GM12878 (cell line): Measurements from ENCODE around the gene KRTAP10-7. TPM values are rescaled to one million over a fixed set of nuclear protein-coding genes. Genes with fewer than 3 reads are reported as not detected.

Experiments
- ATAC-seq: fragments of 200-7000 bp; cut with Tn5 transposase; 3 replicates; pipeline ENCODE4 v1.9.1; 2020; ENCODE audit warnings: mild to moderate bottlenecking, moderate library complexity
- BruUV-seq: library from RNA; stranded (reverse); fragments of 400-500 nt; replicated peaks from 2 replicates; lab custom pipeline; 2021; lab: Mats Ljungman, UMichigan
- CTCF ChIA-PET: fragments of 300-600 bp; sonication (Branson Sonifier 250); formaldehyde crosslinking; extraction: SDS; loops from one replicate; lab custom pipeline; 2021; ENCODE audit warnings: inconsistent platforms; lab: Yijun Ruan, JAX
- POLR2A ChIA-PET: fragments of 350-600 bp; formaldehyde crosslinking; extraction: SDS; loops from one replicate; lab custom pipeline; 2021; ENCODE audit warnings: inconsistent platforms; lab: Charles Lee
- RAD21 ChIA-PET: fragments of 300-600 bp; sonication (Branson Sonifier 250); formaldehyde crosslinking; loops from one replicate; lab custom pipeline; 2023; ENCODE audit warnings: antibody characterized with exemption; ENCODE audit not compliant: unreplicated experiment; lab: Charles Lee
- SMC1A ChIA-PET: fragments of 300-600 bp; sonication (Branson Sonifier 250); formaldehyde crosslinking; loops from one replicate; lab custom pipeline; 2023; ENCODE audit not compliant: unreplicated experiment, uncharacterized antibody; lab: Charles Lee
- DNase-seq: peaks from one replicate; pipeline ENCODE4 v3.0.0-alpha.2; 2011; ENCODE audit warnings: low read depth, low spot score
- FAIRE-seq: peaks from 3 replicates; lab custom pipeline; 2011; peaks lifted over from hg19 to GRCh38; lab: Jason Lieb, UNC
- H2AFZ ChIP-seq: 2 replicates; pipeline ENCODE4 v1.6.0; 2011; ENCODE audit warnings: low read depth, low read length, control low read depth; ENCODE audit not compliant: control insufficient read depth
- H3K27ac ChIP-seq: 2 replicates; pipeline ENCODE4 v1.5.1; 2011; ENCODE audit warnings: control low read depth; ENCODE audit not compliant: control insufficient read depth, insufficient read depth
- H3K27me3 ChIP-seq, 2 experiments: replicated peaks in 1 of 2; 2 replicates each; pipeline versions ENCODE4 v1.6.0 to v1.6.1; 2011; ENCODE audit warnings: low read length in 1 of 2; ENCODE audit not compliant: control insufficient read depth in 2 of 2, insufficient read depth in 2 of 2
- H3K36me3 ChIP-seq, 2 experiments: 2 replicates each; pipeline ENCODE4 v1.5.1; 2011; ENCODE audit warnings: low read length in 1 of 2; ENCODE audit not compliant: control insufficient read depth in 2 of 2, insufficient read depth in 2 of 2
- H3K4me1 ChIP-seq: 2 replicates; pipeline ENCODE4 v1.6.1; 2011; ENCODE audit warnings: mild to moderate bottlenecking, low read length, moderate library complexity, mixed read lengths; ENCODE audit not compliant: control insufficient read depth, insufficient read depth
- H3K4me2 ChIP-seq: 2 replicates; pipeline ENCODE4 v1.6.0; 2011; ENCODE audit warnings: control low read depth; ENCODE audit not compliant: control insufficient read depth, insufficient read depth
- H3K4me3 ChIP-seq: fragments of 200-600 bp; sonication (generic); 2 replicates; pipeline ENCODE4 v1.5.1; 2016
- H3K79me2 ChIP-seq: 2 replicates; pipeline ENCODE4 v1.6.0; 2011; ENCODE audit warnings: low read length; ENCODE audit not compliant: control insufficient read depth, insufficient read depth
- H3K9ac ChIP-seq: 2 replicates; pipeline ENCODE4 v1.8.0; 2011; ENCODE audit warnings: low read length, control low read depth, mixed read lengths; ENCODE audit not compliant: control insufficient read depth, insufficient read depth
- H3K9me3 ChIP-seq: replicated peaks from 3 replicates; pipeline ENCODE4 v1.5.1; 2011; ENCODE audit warnings: mild to moderate bottlenecking, low read length; ENCODE audit not compliant: control insufficient read depth, insufficient read depth
- H4K20me1 ChIP-seq: 2 replicates; pipeline ENCODE4 v1.6.0; 2011; ENCODE audit not compliant: control insufficient read depth, insufficient read depth
- ASH2L ChIP-seq: fragments of 300-600, 200-600 bp; sonication (generic); IDR thresholded peaks from 2 replicates; pipeline ENCODE4 v1.6.1; 2017; ENCODE audit warnings: low read depth, mild to moderate bottlenecking, borderline replicate concordance
- ATF7 ChIP-seq: fragments of 450-650 bp; IDR thresholded peaks from 2 replicates; pipeline ENCODE4 v1.6.1; 2016; ENCODE audit warnings: low read depth, mild to moderate bottlenecking
- BACH1 ChIP-seq: fragments of 450-650 bp; IDR thresholded peaks from 2 replicates; pipeline ENCODE4 v1.6.1; 2017; ENCODE audit warnings: mild to moderate bottlenecking, borderline replicate concordance
- CREM ChIP-seq: IDR thresholded peaks from 2 replicates; pipeline ENCODE4 v1.6.1; 2014; ENCODE audit warnings: antibody characterized with exemption, low read depth
- E2F4 ChIP-seq: IDR thresholded peaks from 2 replicates; pipeline ENCODE4 v1.6.1; 2012; ENCODE audit warnings: low read depth, low read length, improper control_type of control experiment
- FOXM1 ChIP-seq: IDR thresholded peaks from 2 replicates; pipeline ENCODE4 v1.6.1; 2012; ENCODE audit warnings: low read depth, mild to moderate bottlenecking, inconsistent platforms, low read length, moderate library complexity
- HDAC6 ChIP-seq: fragments of 200-600 bp; sonication (generic); IDR thresholded peaks from one replicate; pipeline ENCODE4 v1.8.0; 2017; ENCODE audit warnings: antibody characterized with exemption; ENCODE audit not compliant: unreplicated experiment
- KAT2A ChIP-seq: conservative IDR thresholded peaks from 2 replicates; pipeline ENCODE4 v1.6.1; 2011; ENCODE audit warnings: low read depth, low read length; ENCODE audit not compliant: control insufficient read depth
- KLF5 ChIP-seq: fragments of 450-650 bp; IDR thresholded peaks from 2 replicates; pipeline ENCODE4 v1.6.1; 2014; ENCODE audit warnings: mild to moderate bottlenecking; ENCODE audit not compliant: partially characterized antibody
- MTA3 ChIP-seq: IDR thresholded peaks from 2 replicates; pipeline ENCODE4 v1.6.1; 2012; ENCODE audit warnings: low read length, inconsistent platforms, borderline replicate concordance
- NFXL1 ChIP-seq: fragments of 450-650 bp; IDR thresholded peaks from 2 replicates; pipeline ENCODE4 v1.6.1; 2017; ENCODE audit warnings: antibody characterized with exemption, mild to moderate bottlenecking, borderline replicate concordance
- PAX5 ChIP-seq: IDR thresholded peaks from 2 replicates; pipeline ENCODE4 v1.6.1; 2011; ENCODE audit warnings: low read depth, low read length, borderline replicate concordance
- POU2F2 ChIP-seq: IDR thresholded peaks from 3 replicates; pipeline ENCODE4 v1.6.1; 2011; ENCODE audit warnings: low read depth, mild to moderate bottlenecking, low read length, borderline replicate concordance
- RUNX3 ChIP-seq: IDR thresholded peaks from 2 replicates; pipeline ENCODE4 v1.6.1; 2012; ENCODE audit warnings: low read length, inconsistent platforms
- SMAD1 ChIP-seq: fragments of 450-650 bp; IDR thresholded peaks from 2 replicates; pipeline ENCODE4 v1.6.1; 2018; ENCODE audit warnings: mild to moderate bottlenecking, low read depth; ENCODE audit not compliant: partially characterized antibody
- SREBF2 ChIP-seq: IDR thresholded peaks from 2 replicates; pipeline ENCODE4 v1.6.1; 2012; ENCODE audit warnings: mild to moderate bottlenecking, low read length
- STAT1 ChIP-seq: fragments of 450-650 bp; conservative IDR thresholded peaks from 2 replicates; pipeline ENCODE4 v1.6.1; 2014; ENCODE audit warnings: antibody characterized with exemption, mild to moderate bottlenecking
- STAT3 ChIP-seq: IDR thresholded peaks from 2 replicates; pipeline ENCODE4 v1.6.1; 2011; ENCODE audit warnings: low read depth, low read length, improper control_type of control experiment
- TBL1XR1 ChIP-seq: IDR thresholded peaks from 2 replicates; pipeline ENCODE4 v1.6.1; 2012; ENCODE audit warnings: low read depth, low read length, improper control_type of control experiment
- whole genome bisulfite sequencing: methylation state at CpG from one replicate; pipeline ENCODE4 v1.1.6; 2016; ENCODE audit warnings: low lambda C conversion rate; ENCODE audit not compliant: insufficient replicate concordance, insufficient coverage; ENCODE audit errors: missing lambda C conversion rate; 5-methylcytosine and 5-hydroxymethylcytosine counted together
- in situ Hi-C: fragments of 300-500 bp; cut with MboI; formaldehyde crosslinking; loops from 9 replicates; pipeline ENCODE4 v1.14.3; 2018; ENCODE audit warnings: mixed read lengths
- intact Hi-C: fragments of 100-400 bp; cut with micrococcal nuclease; formaldehyde crosslinking; loops from one replicate; pipeline ENCODE4 v1.14.2; 2022; ENCODE audit not compliant: unreplicated experiment
- polyA plus RNA-seq, 11 experiments: library from polyadenylated mRNA; depleted of rRNA in 4 of 11; unstranded in 6 of 11; stranded (reverse) in 5 of 11; fragments of >200 nt; fragmentation: Nextera tagmentation in 4 of 11; fragmentation: Illumina TruSeq in 1 of 11; extraction: Ambion mirVana in 4 of 11; extraction: Trizol in 1 of 11; gene quantifications; 1 replicate in 1 of 11; 2 replicates in 10 of 11; pipeline versions ENCODE4 v1.2.1 to v1.2.3, GENCODE V29; 2011 to 2016; ENCODE audit warnings: inconsistent platforms in 2 of 11, missing spikeins in 2 of 11, low read depth in 1 of 11
- total RNA-seq, 4 experiments: library from RNA; depleted of rRNA in 3 of 4; stranded (reverse); fragments of >200 nt in 3 of 4; fragmentation: Illumina TruSeq in 1 of 4; extraction: Trizol in 1 of 4; gene quantifications; 2 replicates each; pipeline versions ENCODE4 v1.2.1 to v1.2.3, GENCODE V29; 2013 to 2021
- TF ChIP-seq, protein P1 (sequence below): IDR thresholded peaks from 2 replicates; pipeline ENCODE4 v1.6.1; 2012; ENCODE audit warnings: mild to moderate bottlenecking, low read depth, low read length

KRTAP10-7 gene
- total and polyA plus RNA-seq, 10 of the 15 experiments (the other 5 are each of a cell fraction or from before 2014, with no cell fraction given) = not detected

DNA sequence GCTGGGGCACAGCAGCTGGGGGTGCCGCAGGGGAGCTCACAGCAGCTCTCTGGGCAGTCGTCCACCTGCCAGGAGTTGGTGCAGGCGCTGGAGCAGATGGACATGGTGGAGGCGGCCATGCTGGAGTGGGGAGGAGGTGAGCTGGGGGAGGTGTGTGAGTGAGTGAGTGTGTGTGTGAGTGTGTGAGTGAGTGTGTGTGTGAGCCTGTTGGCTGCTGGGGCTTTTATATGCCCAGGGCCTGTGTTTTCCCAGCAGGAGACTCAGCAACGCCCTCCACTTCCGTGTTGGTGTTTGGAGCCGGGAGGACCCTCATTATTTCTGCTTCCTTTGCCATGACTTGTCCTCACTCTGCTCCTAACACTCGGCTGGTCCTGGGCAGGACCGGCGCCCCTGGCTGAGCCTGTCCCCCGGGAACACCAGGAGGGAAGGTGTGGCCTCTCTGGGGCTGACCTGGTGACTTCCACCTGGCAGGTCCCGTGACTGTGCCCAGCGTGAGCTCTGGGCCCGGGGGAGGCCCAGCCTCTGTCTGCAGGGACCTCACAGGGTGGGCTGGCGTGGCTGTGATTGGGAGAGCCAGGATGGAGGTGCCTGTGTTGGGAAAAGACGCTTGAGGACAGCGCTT lies 48.9 kb upstream of the KRTAP10-7 start, which contains the start of gene KRTAP10-2:
Gene KRTAP10-2, minus strand, starts transcription at position 166 of the 622 bp plus-strand sequence. Its CDS starts 47 bp downstream, at position 119.
- no peaks in the 10 kb centered on the region for H3K79me2 ChIP-seq
- in situ Hi-C loops (no loop called here), intact Hi-C loops (no loop called here)
- no peaks in the 10 kb centered on the region for H3K27me3 ChIP-seq
- no peaks in the 10 kb centered on the region for H3K36me3 ChIP-seq
- ChIA-PET RAD21 (no interaction called here), POLR2A (no interaction called here), SMC1A (no interaction called here), CTCF (no interaction called here)
- H3K4me1 ChIP-seq = no peaks in the 10 kb centered on the region
- no peaks in the 10 kb centered on the region for H4K20me1 ChIP-seq
- H2AFZ ChIP-seq = no peak within 1 kb of the TSS
- TF ChIP-seq FOXM1 (no peak), STAT1 (no peak), MTA3 (no peak), CREM (no peak), SMAD1 (no peak), E2F4 (no peak), SREBF2 (no peak), RUNX3 (no peak), TBL1XR1 (no peak), KAT2A (no peak), STAT3 (no peak), HDAC6 (no peak), POU2F2 (no peak), NFXL1 (no peak), BACH1 (no peak), PAX5 (no peak), ATF7 (no peak), KLF5 (no peak), ASH2L (no peak)
- TF ChIP-seq, protein P1, sequence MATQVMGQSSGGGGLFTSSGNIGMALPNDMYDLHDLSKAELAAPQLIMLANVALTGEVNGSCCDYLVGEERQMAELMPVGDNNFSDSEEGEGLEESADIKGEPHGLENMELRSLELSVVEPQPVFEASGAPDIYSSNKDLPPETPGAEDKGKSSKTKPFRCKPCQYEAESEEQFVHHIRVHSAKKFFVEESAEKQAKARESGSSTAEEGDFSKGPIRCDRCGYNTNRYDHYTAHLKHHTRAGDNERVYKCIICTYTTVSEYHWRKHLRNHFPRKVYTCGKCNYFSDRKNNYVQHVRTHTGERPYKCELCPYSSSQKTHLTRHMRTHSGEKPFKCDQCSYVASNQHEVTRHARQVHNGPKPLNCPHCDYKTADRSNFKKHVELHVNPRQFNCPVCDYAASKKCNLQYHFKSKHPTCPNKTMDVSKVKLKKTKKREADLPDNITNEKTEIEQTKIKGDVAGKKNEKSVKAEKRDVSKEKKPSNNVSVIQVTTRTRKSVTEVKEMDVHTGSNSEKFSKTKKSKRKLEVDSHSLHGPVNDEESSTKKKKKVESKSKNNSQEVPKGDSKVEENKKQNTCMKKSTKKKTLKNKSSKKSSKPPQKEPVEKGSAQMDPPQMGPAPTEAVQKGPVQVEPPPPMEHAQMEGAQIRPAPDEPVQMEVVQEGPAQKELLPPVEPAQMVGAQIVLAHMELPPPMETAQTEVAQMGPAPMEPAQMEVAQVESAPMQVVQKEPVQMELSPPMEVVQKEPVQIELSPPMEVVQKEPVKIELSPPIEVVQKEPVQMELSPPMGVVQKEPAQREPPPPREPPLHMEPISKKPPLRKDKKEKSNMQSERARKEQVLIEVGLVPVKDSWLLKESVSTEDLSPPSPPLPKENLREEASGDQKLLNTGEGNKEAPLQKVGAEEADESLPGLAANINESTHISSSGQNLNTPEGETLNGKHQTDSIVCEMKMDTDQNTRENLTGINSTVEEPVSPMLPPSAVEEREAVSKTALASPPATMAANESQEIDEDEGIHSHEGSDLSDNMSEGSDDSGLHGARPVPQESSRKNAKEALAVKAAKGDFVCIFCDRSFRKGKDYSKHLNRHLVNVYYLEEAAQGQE = no peak
- WGBS = 22% methylated on average over 16 of the region's 17 CpGs
- FAIRE-seq (no peak), DNase-seq (no peak), ATAC-seq (no peak)
- no peak within 1 kb of the TSS for H3K4me3 ChIP-seq
- H3K9ac ChIP-seq = no peak within 1 kb of the TSS
- H3K4me2 ChIP-seq = no peak within 1 kb of the TSS
- BruUV-seq = no TSS peak
- H3K9me3 ChIP-seq = no peaks in the 10 kb centered on the region; the same call in 2 of the 3 replicates
- H3K27ac ChIP-seq = no peak within 1 kb of the TSS
